OCI-M2 (cell line): ENCODE results near the gene CCL11.

Source experiments
- DNase-seq: peaks from one replicate; lab custom pipeline; 2025; ENCODE audit not compliant: unreplicated experiment; lab: John Stamatoyannopoulos, UW

The CCL11 gene

DNA sequence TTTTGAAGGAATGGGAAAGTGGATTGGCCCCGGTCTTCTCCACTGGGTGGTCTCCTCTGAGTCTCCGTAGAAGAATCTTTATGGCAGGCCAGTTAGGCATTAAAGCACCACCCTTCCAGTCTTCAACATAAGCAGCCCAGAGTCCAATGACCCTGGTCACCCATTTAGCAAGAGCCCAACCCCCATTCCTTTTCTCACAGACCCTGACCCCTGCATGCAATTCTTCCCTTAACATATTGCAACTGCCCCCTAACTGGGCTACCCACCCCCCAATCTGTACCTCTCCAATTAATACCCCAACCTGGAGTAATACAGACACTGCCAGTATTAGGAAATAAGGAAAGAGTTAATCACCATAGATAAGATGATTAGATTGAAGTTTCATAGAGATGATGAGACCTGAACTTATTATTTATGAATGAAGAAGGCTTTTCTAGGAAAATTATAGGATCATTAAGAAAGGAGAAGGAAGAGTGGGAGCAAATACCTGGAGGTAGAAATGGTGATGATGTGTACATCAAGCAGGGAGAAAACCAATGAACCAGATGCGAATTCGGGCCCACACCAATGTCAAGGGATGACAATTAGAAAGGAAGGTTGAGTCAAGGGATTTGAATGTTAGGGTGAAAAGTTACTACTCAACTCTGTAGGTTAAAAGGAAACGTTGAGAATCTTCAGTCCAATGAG lies 28.1 kb upstream of the CCL11 start:
- no peak for DNase-seq

DNA sequence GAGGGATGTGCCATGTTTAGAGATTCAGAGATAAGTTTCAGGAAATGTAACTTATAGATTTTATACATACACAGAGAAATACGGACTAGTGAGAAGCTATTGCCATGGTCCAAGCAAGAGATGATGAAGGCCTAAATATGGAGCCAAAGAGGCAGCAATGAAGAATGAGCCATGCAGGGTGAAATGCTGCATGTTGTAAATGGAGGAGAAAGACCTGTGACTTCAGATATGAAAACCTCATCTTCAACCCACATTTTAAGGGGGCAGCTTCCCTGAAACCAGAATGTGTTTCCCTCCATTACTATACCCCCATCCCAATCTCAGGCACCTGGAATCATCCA lies 27.6 kb upstream of the CCL11 start:
- no peak for DNase-seq

DNA sequence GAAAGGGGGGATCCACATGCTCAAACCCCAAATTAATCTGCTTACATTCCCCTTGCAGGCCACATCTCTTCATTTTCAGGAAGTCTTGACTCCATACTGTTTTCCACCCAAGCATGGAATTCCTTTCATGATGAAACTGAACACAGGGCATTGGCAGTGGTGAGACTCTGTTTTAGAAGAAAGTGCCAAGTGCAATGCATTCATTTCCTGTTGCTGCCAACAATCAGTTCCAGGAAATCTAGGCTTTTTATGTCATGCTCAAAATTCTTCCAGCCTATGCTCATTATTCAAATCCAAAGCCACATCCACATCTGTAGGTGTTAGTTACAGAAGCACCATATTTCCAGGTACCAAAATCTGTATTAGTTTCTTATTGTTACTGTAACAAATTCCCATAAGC lies 26.4 kb upstream of the CCL11 start:
- DNase-seq: no peak

DNA sequence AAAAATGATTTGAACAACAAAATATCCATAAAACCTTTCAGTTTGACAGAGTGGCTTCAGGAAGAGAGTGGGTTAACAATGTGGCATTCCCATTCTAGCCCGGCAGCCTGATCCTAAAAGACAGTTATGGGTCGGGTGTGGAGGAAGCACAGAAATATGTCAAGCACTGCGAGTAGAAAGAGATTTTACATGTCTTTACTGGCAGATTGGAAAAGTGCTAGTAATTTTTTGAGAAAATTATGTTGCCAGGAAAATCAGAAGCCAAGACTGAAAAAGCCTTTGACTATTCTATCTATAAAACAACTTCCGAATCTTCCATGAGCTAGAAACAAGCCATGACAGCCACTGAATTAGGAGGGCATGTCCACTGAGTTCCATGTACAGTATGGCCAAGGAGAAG lies 24.7 kb upstream of the CCL11 start:
- no peak for DNase-seq

DNA sequence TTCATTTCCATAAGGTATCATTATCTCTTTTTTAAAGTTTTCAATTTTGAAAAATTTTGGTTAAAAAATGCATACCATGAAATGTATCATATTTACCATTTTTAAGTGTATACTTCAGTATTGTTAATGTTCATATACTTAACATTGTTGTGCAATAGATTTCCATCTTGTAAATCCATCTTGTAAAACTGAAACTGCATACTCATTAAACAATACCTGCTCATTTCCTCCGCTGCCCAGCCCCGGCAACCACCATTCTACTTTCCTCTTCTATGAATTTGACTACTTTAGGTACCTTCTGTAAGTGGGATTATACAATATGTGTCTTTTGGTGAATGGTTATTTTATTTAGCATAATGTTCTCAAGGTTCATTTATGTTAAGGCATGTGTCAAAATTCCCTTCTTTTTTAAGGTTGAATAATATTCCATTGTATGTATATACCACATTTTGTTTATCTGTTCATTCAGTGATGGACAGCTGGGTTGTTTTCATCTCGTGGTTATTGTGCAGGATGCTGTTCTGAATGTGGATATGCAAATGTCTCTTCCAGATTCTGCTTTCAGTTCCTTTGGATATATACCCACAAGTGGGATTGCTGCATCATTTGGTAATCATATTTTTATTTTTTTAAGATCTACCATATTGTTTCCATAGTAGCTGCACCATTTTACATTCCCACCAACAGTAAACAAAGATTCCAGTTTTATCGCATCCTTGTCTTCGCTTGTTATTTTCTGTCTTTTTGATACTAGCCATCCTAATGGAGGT lies 23.8 kb upstream of the CCL11 start:
- no peak for DNase-seq

DNA sequence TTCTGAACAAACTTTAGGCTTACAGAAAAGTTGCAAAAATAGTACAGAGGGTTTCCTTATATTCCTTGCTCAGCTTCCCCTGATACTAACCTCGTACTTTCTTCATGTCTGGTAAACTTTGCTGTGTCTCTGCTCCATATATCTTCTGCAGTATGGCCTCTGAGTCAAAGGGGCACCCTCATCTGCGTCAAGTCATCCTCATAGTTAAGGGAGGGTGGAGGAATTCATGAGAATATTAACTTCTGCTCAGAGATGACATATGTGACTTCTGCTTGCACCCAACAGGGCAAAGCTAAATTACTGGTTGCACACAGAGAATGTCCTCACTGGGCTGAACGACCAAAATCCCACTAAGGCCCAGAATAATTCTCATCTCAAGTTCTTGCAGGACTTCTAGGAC lies 19.8 kb upstream of the CCL11 start:
- DNase-seq: no peak

DNA sequence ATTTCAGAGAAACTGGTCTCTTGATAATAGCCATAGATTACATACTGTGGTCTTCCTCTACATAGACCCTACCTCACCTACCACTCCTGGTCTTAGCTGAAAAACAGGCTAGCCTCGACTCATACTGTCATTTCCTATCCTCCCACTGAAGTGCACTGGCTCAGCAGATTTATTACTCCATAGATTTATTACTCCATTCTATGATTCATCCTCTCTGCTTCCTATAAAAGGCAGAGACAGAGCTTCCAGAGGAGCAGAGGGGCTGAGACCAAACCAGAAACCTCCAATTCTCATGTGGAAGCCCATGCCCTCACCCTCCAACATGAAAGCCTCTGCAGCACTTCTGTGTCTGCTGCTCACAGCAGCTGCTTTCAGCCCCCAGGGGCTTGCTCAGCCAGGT lies 15.6 kb upstream of the CCL11 start, which contains the start of gene CCL7:
Gene CCL7, plus strand, starts transcription at position 253 of the 400 bp plus-strand sequence. Its CDS starts 70 bp downstream, at position 323.
- no peak for DNase-seq

DNA sequence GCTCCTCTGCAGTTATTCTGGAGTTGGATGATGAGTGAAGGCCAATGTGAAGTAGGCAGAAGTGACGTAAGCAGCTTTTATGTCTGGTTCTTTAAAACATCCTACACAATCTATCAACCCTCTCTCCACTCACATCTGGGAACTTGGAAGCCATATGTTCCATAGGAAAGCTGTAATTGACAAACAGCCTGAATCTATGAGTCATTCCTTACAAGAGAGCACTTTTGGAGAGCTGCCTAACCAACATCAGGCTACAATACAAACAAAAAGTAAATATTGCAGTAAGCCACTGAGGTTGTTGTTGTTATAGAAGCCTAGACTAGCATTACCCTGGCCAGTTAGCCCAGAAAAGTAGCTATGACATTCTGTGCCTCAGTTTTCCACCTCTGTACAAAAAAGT lies 9.7 kb upstream of the CCL11 start:
- DNase-seq: no peak

DNA sequence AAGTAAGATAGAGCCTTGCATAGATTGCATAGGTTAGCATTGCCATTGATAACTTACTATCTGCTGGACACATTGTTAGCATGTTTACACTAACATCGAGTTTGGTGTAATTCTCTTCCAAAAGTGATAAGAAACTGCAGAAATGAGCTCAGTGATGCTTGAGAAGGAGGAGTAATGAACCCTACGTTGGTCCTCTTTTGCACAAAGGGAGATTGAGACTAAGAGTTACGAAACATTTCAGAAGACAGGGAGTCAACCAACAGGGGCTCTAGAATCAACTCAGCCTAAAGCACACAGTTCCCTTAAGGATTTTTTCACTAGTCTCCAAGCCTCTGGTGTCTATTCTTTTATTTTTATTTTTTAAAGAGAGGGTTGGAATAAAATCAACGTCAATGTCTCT lies 8.7 kb upstream of the CCL11 start:
- no peak for DNase-seq

DNA sequence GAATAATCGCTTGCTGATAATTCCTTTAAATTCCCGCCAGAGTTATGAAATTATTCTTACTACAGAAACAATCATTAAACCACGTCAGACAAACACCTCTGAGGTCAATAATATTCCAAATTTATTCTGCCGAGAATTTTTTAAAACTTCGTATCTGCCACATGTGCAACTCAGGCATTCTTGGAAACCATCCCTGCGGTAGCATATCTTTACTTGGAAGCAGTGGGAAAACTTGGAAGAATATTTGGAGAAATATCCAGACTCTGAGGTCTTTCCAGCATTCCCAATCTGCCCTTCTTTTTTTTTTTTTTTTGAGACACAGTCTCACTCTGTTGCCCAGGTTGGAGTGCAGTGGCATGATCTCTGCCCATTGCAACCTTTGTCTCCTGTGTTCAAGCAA lies 2.0 kb upstream of the CCL11 start:
- no peak for DNase-seq

DNA sequence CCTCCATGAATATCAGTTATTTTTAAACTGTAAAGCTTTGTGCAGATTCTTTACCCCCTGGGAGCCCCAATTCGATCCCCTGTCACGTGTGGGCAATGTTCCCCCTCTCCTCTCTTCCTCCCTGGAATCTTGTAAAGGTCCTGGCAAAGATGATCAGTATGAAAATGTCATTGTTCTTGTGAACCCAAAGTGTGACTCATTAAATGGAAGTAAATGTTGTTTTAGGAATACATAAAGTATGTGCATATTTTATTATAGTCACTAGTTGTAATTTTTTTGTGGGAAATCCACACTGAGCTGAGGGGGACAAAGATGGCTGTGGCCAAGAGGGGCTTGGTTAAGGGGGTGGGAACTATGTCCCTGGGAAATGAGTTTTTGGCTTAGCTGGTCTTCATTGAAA lies 2.3 kb downstream of the CCL11 start:
- no peak for DNase-seq

DNA sequence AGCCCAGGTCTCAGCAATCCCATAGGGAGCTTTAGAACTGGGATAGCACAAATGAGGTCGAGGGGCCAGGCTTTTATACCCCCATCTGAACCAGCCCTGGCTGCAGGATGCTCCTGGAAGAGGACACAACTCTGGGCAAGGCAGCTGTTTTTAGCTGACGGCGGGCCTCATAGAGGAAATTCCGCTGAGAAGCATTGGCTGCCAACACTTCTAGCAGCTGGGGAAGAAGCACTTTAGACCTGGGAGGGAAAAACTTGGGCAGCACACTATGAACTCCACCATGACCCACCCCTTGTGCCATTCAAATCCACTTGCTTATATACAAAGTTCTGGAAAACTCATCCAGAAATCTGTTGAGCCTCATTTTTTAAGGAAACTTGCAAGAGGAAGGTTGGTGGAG lies 5.0 kb downstream of the CCL11 start:
- no peak for DNase-seq

DNA sequence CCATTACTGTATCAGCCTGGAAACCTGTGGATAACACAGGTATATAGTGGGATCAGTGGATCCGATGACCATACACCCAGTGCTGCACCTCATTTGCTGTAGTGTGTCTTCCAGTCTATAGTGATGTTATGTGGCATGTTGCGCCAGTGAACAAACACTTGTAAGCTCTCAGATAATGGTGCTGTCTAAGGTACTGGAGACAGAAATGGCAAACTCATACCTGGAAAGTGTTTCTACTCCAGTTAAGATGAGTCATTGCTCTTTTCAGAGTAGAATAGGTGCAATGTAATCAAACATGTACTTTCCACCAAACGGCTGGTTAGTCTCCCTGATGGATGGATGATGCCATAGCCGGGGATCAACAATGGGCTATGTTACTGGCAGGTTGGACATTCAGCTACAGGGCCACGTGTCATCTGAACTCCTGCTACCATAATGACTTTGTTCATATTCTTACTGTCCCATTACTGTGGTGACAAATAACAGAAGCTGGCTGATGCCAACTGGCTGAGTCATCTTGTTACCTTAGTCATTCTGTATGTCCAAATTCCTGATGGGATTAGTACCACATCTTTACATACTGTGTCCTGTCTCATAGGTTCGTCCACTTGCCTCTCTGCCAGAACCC lies 6.3 kb downstream of the CCL11 start:
- no peak for DNase-seq

DNA sequence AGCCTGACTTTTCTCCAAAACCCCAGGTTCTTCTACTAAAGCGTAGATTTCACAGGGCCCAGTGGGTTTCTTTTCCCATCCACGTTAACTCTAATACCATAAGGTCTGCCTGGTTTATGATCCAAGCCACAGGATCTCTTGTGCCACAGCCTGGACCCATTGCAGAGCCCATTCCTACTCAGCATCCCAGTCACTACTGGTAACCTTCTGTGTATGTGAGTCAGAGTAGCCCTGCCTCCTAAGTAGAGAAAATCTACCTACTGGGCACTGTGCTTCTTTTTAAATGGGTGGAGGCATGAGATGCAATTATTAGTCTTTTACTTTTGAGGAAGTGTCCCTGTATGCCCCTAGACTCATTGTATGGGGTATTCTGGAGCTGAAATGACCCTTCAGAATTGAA lies 13.5 kb downstream of the CCL11 start:
- DNase-seq: no peak

DNA sequence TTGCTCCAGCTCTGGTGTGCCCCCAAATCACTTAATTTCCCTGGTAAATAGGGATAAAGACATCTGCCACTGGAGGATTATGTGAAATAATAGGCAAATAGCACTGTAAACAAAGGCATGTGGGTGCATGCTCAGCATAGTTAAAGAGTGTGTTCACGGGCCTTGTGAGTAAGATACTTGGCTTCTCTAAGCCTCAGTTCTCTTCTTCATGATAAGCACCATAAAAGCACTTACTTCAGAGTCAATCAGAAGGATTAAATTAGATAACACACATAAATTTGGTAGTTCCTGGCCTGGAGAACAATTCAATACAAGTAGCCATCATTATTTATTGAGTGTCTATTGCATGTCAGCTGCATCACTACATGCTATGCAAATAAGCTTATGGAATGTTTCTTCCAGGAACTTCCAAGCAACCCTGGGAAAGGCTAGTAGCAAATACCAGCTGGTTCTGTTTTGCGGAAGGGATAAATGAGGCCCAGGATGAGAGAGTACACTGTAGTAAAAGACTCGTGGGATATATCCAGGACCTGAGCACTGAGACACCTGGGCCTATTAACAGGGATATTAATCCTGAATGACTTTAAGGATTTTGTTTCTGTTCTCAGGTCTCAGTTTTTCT lies 14.5 kb downstream of the CCL11 start:
- no peak for DNase-seq

DNA sequence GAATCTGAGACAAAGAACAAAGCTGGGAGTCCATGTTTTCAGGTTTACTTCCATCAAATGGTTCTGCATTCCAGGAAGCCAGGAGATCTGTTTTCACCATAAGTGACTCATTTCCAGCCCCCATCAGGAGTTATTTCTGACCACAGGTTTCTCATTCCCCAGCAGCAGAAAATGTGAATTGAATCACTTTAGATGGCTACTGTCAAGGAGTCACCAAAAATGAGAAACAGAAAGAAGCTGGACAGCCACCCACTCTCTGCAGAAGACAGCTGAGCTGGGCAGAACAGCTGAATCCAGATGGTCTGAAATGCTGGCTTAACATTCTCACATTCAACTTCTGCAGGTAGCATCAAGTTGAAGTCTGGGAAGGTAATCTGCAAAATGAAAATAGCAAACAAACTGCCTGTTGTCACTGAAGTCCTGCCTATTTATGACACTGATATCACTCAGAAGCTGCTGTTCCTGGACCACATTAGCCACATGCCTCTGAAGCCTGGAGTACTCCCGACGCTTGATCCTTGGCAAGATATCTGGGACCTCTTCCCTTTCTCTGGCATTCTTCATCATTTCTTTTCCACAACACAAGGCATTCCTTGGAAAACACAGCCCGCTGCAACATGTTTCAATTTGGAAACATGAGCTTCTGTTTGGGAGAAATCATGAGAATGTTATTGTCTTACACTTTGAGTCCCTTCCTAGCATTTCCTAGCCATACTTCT lies 15.3 kb downstream of the CCL11 start:
- no peak for DNase-seq

DNA sequence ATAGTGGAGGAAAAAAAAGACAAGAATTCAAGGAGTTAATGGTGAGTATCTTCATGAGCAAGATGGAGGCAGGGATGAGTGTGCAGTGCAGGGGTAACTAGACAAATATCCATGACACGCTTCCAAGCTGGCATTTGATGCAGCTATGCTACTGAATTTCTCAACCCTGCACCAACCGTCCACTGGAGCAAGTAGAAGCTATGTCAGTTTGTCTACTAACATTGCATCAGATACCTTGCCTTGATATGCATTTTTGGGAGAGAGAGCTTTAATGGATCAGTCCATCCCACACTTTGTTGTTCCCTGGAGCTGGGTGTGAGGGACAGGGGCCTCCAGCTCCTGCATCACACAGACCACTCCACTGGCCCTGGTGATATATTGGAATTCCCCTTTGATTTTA lies 16.4 kb downstream of the CCL11 start:
- DNase-seq: no peak

DNA sequence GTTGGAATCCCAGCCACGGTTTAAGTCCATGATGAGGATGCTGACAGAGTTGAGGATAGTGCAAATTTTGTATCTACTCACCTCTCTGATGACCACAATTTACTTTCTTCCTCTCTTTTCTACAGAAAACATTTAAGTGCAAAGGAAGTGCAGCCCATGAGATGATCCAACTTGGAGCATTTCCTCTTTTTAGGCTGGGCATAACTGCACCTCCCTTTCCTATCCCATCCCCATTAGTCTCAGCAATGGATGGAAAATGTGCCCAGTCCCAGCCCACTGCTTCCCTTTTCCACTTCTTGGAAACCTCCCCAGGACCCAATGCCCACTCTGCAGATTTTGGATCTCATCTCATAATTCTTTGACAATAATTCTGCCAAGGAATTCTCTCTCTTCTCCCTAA lies 17.1 kb downstream of the CCL11 start:
- no peak for DNase-seq

DNA sequence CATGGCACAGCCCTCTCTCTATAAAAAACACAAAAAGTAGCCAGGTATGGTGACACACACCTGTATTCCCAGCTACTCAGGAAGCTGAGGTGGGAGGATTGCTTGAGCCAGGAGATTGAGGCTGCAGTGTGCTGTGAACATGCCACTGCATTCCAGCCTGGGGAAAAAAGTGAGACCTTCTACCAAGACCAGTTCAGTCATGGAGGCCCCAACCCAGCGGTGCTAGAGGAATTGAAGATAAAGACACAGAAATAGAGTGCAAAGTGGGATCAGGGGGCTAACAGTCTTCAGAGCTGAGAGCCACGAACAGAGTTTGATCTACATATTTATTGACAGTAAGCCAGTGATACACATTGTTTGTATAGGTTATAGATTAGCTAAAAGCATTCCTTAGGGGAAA lies 18.1 kb downstream of the CCL11 start:
- DNase-seq: no peak

DNA sequence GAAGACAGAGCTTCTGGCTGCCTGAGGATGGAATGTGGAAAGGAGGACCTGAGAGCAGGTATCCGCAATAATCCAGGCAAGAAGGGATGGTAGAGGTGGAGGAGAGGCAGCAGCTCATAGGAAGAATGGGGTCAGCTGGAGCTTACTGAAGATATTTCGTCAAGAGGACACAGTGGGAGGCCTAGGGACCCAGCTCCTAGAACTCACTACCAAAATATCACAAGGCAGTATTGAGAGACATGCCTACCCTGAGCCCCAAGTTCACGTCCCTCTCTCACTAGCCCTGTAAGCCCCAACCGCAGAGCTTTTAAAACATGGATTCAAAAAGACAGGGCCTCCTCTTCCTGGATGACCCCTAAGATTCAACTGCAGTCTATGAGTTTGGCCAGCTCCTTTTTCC lies 19.5 kb downstream of the CCL11 start:
- DNase-seq: no peak

DNA sequence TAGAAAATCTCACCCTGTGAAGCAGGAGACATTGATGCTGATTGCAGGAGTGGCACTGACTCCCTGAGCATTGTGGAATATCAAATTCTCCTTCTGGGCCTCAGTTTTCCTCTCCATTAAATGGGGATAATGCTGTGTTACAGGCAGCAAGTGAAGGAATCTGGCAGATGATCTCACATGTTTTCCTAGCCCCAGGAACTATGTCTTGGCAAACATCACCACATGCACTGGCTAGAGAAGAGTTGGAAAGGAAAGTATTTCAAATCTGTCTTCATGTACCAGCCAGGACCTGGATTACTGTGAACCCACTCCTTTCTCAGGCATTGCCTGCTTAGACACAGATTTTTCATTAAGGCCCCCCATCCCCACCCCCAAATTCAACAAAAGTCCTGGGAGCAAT lies 20.1 kb downstream of the CCL11 start:
- no peak for DNase-seq
